HEK293 (cell line): ENCODE results near the gene NUDT5.

Experiments used
- CTCF ChIA-PET: fragments of 350-600 bp; formaldehyde crosslinking; extraction: SDS; loops from one replicate; lab custom pipeline; 2021; ENCODE audit warnings: antibody characterized with exemption; lab: Yijun Ruan, JAX
- POLR2A ChIA-PET: fragments of 300-600 bp; formaldehyde crosslinking; extraction: SDS; loops from one replicate; lab custom pipeline; 2020; ENCODE audit warnings: antibody characterized with exemption, inconsistent platforms; lab: Yijun Ruan, JAX
- H3K27ac ChIP-seq: fragments of 200-500 bp; sonication (Bioruptor generic); 2 replicates; pipeline ENCODE4 v1.5.1; 2014; ENCODE audit warnings: low read depth, low read length, control low read depth, inconsistent platforms; ENCODE audit errors: extremely low read depth
- H3K36me3 ChIP-seq, 2 experiments: fragments of 200-500 bp in 1 of 2; sonication (Bioruptor generic) in 1 of 2; 1 replicate in 1 of 2; 2 replicates in 1 of 2; pipeline ENCODE4 v1.5.1; 2014 to 2017; ENCODE audit warnings: inconsistent platforms in 2 of 2, low read length in 2 of 2; ENCODE audit not compliant: control insufficient read depth in 2 of 2, insufficient read depth in 1 of 2
- H3K4me1 ChIP-seq: fragments of 200-500 bp; sonication (Bioruptor generic); 2 replicates; pipeline ENCODE4 v1.5.1; 2014; ENCODE audit warnings: mild to moderate bottlenecking, low read length, inconsistent platforms; ENCODE audit not compliant: control insufficient read depth, insufficient read depth
- H3K4me3 ChIP-seq: 2 replicates; pipeline ENCODE4 v1.5.1; 2011; ENCODE audit warnings: low read depth, mild to moderate bottlenecking, control low read depth, low read length, moderate library complexity
- H3K9me3 ChIP-seq: fragments of 200-500 bp; sonication (Bioruptor generic); 2 replicates; pipeline ENCODE4 v1.5.1; 2014; ENCODE audit warnings: low read depth, low read length, inconsistent platforms; ENCODE audit not compliant: control insufficient read depth, insufficient read depth
- BCL11B ChIP-seq: fragments of 450-650 bp; formaldehyde crosslinking; IDR thresholded peaks from 2 replicates; pipeline ENCODE4 v1.5.1; 2016; ENCODE audit warnings: low read depth, missing biosample characterization, missing genetic modification characterization
- INSM2 ChIP-seq: fragments of 450-650 bp; formaldehyde crosslinking; IDR thresholded peaks from 2 replicates; pipeline ENCODE4 v1.5.1; 2016; ENCODE audit warnings: missing biosample characterization, missing genetic modification characterization
- OVOL3 ChIP-seq: fragments of 450-650 bp; formaldehyde crosslinking; IDR thresholded peaks from 2 replicates; pipeline ENCODE4 v1.5.1; 2016; ENCODE audit warnings: missing biosample characterization, missing genetic modification characterization
- PRDM4 ChIP-seq: fragments of 450-650 bp; formaldehyde crosslinking; IDR thresholded peaks from 2 replicates; pipeline ENCODE4 v1.5.1; 2017; ENCODE audit warnings: missing biosample characterization, missing genetic modification characterization
- TRIM28 ChIP-seq: IDR thresholded peaks from 2 replicates; pipeline ENCODE4 v1.6.1; 2011; ENCODE audit warnings: low read length, control low read depth, borderline replicate concordance
- ZBTB48 ChIP-seq: fragments of 450-650 bp; formaldehyde crosslinking; IDR thresholded peaks from 2 replicates; pipeline ENCODE4 v1.5.1; 2016; ENCODE audit warnings: missing biosample characterization, missing genetic modification characterization
- ZNF112 ChIP-seq: fragments of 450-650 bp; formaldehyde crosslinking; IDR thresholded peaks from 2 replicates; pipeline ENCODE4 v1.5.0; 2017; ENCODE audit warnings: missing biosample characterization, missing genetic modification characterization
- ZNF155 ChIP-seq: fragments of 450-650 bp; formaldehyde crosslinking; IDR thresholded peaks from 2 replicates; pipeline ENCODE4 v1.5.1; 2016; ENCODE audit warnings: missing biosample characterization, missing genetic modification characterization
- ZNF202 ChIP-seq: fragments of 450-650 bp; formaldehyde crosslinking; IDR thresholded peaks from 2 replicates; pipeline ENCODE4 v1.5.1; 2016; ENCODE audit warnings: missing biosample characterization, missing genetic modification characterization, borderline replicate concordance
- ZNF211 ChIP-seq: fragments of 450-650 bp; formaldehyde crosslinking; IDR thresholded peaks from 2 replicates; pipeline ENCODE4 v1.5.1; 2016; ENCODE audit warnings: low read depth, missing biosample characterization, missing genetic modification characterization
- ZNF398 ChIP-seq: fragments of 450-650 bp; formaldehyde crosslinking; IDR thresholded peaks from 2 replicates; pipeline ENCODE4 v1.5.1; 2017; ENCODE audit warnings: missing biosample characterization, missing genetic modification characterization
- ZNF416 ChIP-seq: fragments of 450-650 bp; formaldehyde crosslinking; IDR thresholded peaks from 2 replicates; pipeline ENCODE4 v1.5.1; 2016; ENCODE audit warnings: missing biosample characterization, missing genetic modification characterization
- ZNF423 ChIP-seq: fragments of 450-650 bp; formaldehyde crosslinking; IDR thresholded peaks from 2 replicates; pipeline ENCODE4 v1.5.1; 2016; ENCODE audit warnings: missing biosample characterization, missing genetic modification characterization
- ZNF433 ChIP-seq: fragments of 450-650 bp; formaldehyde crosslinking; IDR thresholded peaks from 2 replicates; pipeline ENCODE4 v1.5.1; 2016; ENCODE audit warnings: missing biosample characterization, missing genetic modification characterization, low read depth
- ZNF510 ChIP-seq: fragments of 450-650 bp; formaldehyde crosslinking; IDR thresholded peaks from 2 replicates; pipeline ENCODE4 v1.5.1; 2018; ENCODE audit warnings: mild to moderate bottlenecking, missing genetic modification characterization, missing biosample characterization; ENCODE audit not compliant: insufficient replicate concordance
- ZNF514 ChIP-seq: fragments of 450-650 bp; formaldehyde crosslinking; IDR thresholded peaks from 2 replicates; pipeline ENCODE4 v1.5.1; 2016; ENCODE audit warnings: missing biosample characterization, missing genetic modification characterization
- ZNF558 ChIP-seq: fragments of 450-650 bp; formaldehyde crosslinking; IDR thresholded peaks from 2 replicates; pipeline ENCODE4 v1.5.1; 2016; ENCODE audit warnings: missing biosample characterization, missing genetic modification characterization
- ZNF580 ChIP-seq: fragments of 450-650 bp; formaldehyde crosslinking; IDR thresholded peaks from 2 replicates; pipeline ENCODE4 v1.5.1; 2016; ENCODE audit warnings: missing biosample characterization, missing genetic modification characterization
- ZNF610 ChIP-seq: fragments of 450-650 bp; formaldehyde crosslinking; IDR thresholded peaks from 2 replicates; pipeline ENCODE4 v1.5.1; 2016; ENCODE audit warnings: missing biosample characterization, missing genetic modification characterization, borderline replicate concordance
- ZNF645 ChIP-seq: fragments of 450-650 bp; formaldehyde crosslinking; IDR thresholded peaks from 2 replicates; pipeline ENCODE4; 2016; ENCODE audit warnings: missing biosample characterization, missing genetic modification characterization
- ZSCAN5A ChIP-seq: fragments of 450-650 bp; formaldehyde crosslinking; IDR thresholded peaks from 2 replicates; pipeline ENCODE4 v1.5.1; 2016; ENCODE audit warnings: missing biosample characterization, missing genetic modification characterization

Gene NUDT5

GRCh38 chr10:12140038-12140437 lies 55.7 kb downstream of the NUDT5 start (continued):
- TF ChIP-seq PRDM4 (tag by site-specific recombination) (no peak), ZNF610 (tag by site-specific recombination) (no peak), ZNF580 (tag by site-specific recombination) (no peak), ZNF645 (tag by site-specific recombination) (no peak), ZNF433 (tag by site-specific recombination) (no peak), ZNF510 (tag by site-specific recombination) (no peak)

- ChIA-PET CTCF (interaction anchor here (0.9 kb wide), 1 partner anchor 10 kb away, joined by 4 read pairs; no protein-coding TSS in a partner anchor), POLR2A (no interaction called here)
- Histone ChIP-seq H3K27ac (no peak overlapping the region), H3K9me3 (no peaks in the 10 kb centered on the region), H3K36me3 (peaks cover 48 to 67% of the 10 kb centered on the region in 2 experiments), H3K4me3 (no peak overlapping the region), H3K4me1 (no peaks in the 10 kb centered on the region)
- TF ChIP-seq ZNF398 (tag by site-specific recombination) (no peak), OVOL3 (tag by site-specific recombination) (no peak), ZNF423 (tag by site-specific recombination) (no peak), ZNF112 (tag by site-specific recombination) (no peak), ZNF558 (tag by site-specific recombination) (no peak), ZNF514 (no peak), ZNF211 (no peak), PRDM4 (tag by site-specific recombination) (no peak), ZNF202 (no peak), ZSCAN5A (no peak), TRIM28 (no peak), INSM2 (tag by site-specific recombination) (no peak), ZNF155 (tag by site-specific recombination) (no peak), BCL11B (tag by site-specific recombination) (no peak), ZNF416 (tag by site-specific recombination) (no peak), ZBTB48 (tag by site-specific recombination) (no peak)
Observed at GRCh38 chr10:12135631-12136030, 60.1 kb downstream of the NUDT5 start.
